ENCODE results near the gene ACP4. TPM values are rescaled to one million over a fixed set of nuclear protein-coding genes. Genes with fewer than 3 reads are reported as not detected.
"Not testable (repeated sequence)": the region's sequence is repeated elsewhere in the genome, so short reads cannot be mapped to it uniquely, and the experiment has no call there.

ACP4 gene
- total RNA-seq, 6 experiments from 2014 or later: 0.37 TPM; not detected in 5

- Histone ChIP-seq H3K4me1 (no peaks in the 10 kb centered on the region), H3K27me3 (no peaks in the 10 kb centered on the region), H3K4me3 (no peak overlapping the region), H3K36me3 (no peaks in the 10 kb centered on the region), H3K27ac (no peak overlapping the region), H3K9me3 (no peaks in the 10 kb centered on the region)
- DNase-seq (no peak), ATAC-seq (no peak)
- TF ChIP-seq, protein P1, sequence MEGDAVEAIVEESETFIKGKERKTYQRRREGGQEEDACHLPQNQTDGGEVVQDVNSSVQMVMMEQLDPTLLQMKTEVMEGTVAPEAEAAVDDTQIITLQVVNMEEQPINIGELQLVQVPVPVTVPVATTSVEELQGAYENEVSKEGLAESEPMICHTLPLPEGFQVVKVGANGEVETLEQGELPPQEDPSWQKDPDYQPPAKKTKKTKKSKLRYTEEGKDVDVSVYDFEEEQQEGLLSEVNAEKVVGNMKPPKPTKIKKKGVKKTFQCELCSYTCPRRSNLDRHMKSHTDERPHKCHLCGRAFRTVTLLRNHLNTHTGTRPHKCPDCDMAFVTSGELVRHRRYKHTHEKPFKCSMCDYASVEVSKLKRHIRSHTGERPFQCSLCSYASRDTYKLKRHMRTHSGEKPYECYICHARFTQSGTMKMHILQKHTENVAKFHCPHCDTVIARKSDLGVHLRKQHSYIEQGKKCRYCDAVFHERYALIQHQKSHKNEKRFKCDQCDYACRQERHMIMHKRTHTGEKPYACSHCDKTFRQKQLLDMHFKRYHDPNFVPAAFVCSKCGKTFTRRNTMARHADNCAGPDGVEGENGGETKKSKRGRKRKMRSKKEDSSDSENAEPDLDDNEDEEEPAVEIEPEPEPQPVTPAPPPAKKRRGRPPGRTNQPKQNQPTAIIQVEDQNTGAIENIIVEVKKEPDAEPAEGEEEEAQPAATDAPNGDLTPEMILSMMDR (IDR thresholded peaks at IDR 0.05): no peak
- no peak for TF ChIP-seq POLR2A (IDR thresholded peaks at IDR 0.05)
- WGBS (ENCODE audit: insufficient coverage, low coverage, low lambda C conversion rate, missing lambda C conversion rate): 43% methylated on average over 6 of the region's 6 CpGs
- intact Hi-C loops (cut with DNase I): no loop called here
Measured at GRCh38 chr19:50749490-50749889, 40.7 kb upstream of the ACP4 start.

- ATAC-seq (no peak), DNase-seq (no peak)
- 39% methylated on average over 11 of the region's 15 CpGs for WGBS (ENCODE audit: insufficient coverage, low coverage, low lambda C conversion rate, missing lambda C conversion rate)
- intact Hi-C loops (cut with DNase I): no loop called here
- H3K27me3 ChIP-seq: no peaks in the 10 kb centered on the region
- H3K4me3 ChIP-seq: no peak overlapping the region
- TF ChIP-seq, protein P1 (IDR thresholded peaks at IDR 0.05): no peak
- TF ChIP-seq POLR2A (IDR thresholded peaks at IDR 0.05): no peak
- H3K9me3 ChIP-seq: no peaks in the 10 kb centered on the region
- H3K4me1 ChIP-seq: no peaks in the 10 kb centered on the region
- no peaks in the 10 kb centered on the region for H3K36me3 ChIP-seq
- no peak overlapping the region for H3K27ac ChIP-seq
Measured at GRCh38 chr19:50750010-50750409, 40.2 kb upstream of the ACP4 start.

- H3K4me1 ChIP-seq: no peaks in the 10 kb centered on the region
- H3K27me3 ChIP-seq: no peaks in the 10 kb centered on the region
- TF ChIP-seq, protein P1 (IDR thresholded peaks at IDR 0.05): no peak
- no peak for TF ChIP-seq POLR2A (IDR thresholded peaks at IDR 0.05)
- intact Hi-C loops (cut with DNase I): no loop called here
- ATAC-seq (no peak), DNase-seq (no peak)
- WGBS (ENCODE audit: insufficient coverage, low coverage, low lambda C conversion rate, missing lambda C conversion rate): 49% methylated on average over 3 of the region's 4 CpGs
- H3K27ac ChIP-seq: no peak overlapping the region
- no peak overlapping the region for H3K4me3 ChIP-seq
- no peaks in the 10 kb centered on the region for H3K36me3 ChIP-seq
- no peaks in the 10 kb centered on the region for H3K9me3 ChIP-seq
Measured at GRCh38 chr19:50753879-50754278, 36.3 kb upstream of the ACP4 start.

DNA sequence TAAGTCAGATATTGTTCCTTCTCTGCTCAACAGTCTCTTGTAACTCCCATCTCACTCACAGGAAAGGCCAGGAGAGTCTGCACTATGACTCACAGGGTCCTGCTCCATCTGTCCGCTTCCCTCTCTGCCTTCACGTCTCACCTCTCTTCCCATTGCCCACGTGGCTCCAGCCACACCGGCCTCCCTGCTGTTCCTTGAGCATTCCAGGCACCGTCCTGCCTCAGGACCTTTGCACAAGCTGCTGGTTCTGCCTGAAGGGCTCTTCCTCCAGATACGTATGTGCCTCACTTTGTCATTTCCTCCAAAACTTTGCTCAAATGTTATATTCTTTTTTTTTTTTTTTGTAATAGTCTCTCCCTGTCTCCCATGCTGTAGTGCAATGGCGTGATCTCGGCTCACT lies 34.0 kb upstream of the ACP4 start:
- H3K27ac ChIP-seq; H3K36me3 ChIP-seq; H3K4me1 ChIP-seq; DNase-seq; H3K4me3 ChIP-seq; H3K9me3 ChIP-seq; intact Hi-C loops (cut with DNase I); ATAC-seq; H3K27me3 ChIP-seq: not testable (repeated sequence)
- 49% methylated on average over 7 of the region's 8 CpGs for WGBS (ENCODE audit: insufficient coverage, low coverage, low lambda C conversion rate, missing lambda C conversion rate)

DNA sequence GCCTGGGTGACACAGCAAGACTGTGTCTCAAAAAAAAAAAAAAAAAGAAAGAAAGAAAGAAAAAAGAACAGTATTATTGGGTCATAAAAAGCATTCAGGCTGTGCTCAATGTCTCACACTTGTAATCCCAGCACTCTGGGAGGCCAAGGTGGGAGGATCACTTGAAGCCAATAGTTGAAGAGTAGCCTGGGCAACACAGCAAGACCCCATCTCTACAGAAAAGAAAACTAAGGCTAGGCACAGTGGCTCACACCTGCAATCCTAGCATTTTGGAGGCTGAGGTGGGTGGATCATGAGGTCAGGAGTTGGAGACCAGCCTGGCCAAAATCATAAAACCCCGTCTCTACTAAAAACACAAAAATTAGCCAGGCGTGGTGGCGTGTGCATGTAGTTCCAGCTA lies 32.6 kb upstream of the ACP4 start:
- H3K36me3 ChIP-seq; H3K9me3 ChIP-seq; H3K4me1 ChIP-seq; ATAC-seq; intact Hi-C loops (cut with DNase I); H3K4me3 ChIP-seq; H3K27ac ChIP-seq; H3K27me3 ChIP-seq; DNase-seq: not testable (repeated sequence)
- 100% methylated on average over 3 of the region's 3 CpGs for WGBS (ENCODE audit: insufficient coverage, low coverage, low lambda C conversion rate, missing lambda C conversion rate)

DNA sequence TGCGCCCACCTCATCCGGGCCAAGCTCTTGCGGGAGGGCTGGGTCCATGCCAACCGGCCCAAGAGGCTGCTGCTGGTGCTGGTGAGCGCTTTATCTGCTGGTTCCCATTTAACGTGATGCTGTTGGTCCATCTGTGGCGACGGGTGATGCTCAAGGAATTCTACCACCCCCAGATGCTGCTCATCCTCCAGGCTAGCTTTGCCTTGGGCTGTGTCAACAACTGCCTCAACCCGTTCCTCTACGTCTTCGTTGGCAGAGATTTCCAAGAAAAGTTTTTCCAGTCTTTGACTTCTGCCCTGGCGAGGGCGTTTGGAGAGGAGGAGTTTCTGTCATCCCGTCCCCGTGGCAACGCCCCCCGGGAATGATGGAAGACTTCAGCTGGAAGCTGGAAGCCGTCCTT lies 31.1 kb upstream of the ACP4 start:
- DNase-seq; H3K36me3 ChIP-seq; ATAC-seq; H3K4me3 ChIP-seq; H3K27ac ChIP-seq; H3K27me3 ChIP-seq; H3K9me3 ChIP-seq; intact Hi-C loops (cut with DNase I); H3K4me1 ChIP-seq: not testable (repeated sequence)
- WGBS (ENCODE audit: insufficient coverage, low coverage, low lambda C conversion rate, missing lambda C conversion rate): 87% methylated on average over 6 of the region's 18 CpGs
